ENCODE measurements around the gene NTM.

GRCh38 chr11:131955904-131956303 is 585.5 kb downstream of the NTM start:
- no peak for TF ChIP-seq EZH2 (IDR thresholded peaks at IDR 0.05; ENCODE audit: insufficient read depth, poor library complexity, severe bottlenecking)
- TF ChIP-seq EZH2phosphoT487 (IDR thresholded peaks at IDR 0.05; ENCODE audit: insufficient read depth, low read depth) = no peak

Measured in GM23248 (cell line).